ENCODE results near the gene BRPF1. TPM values are rescaled to one million over a fixed set of nuclear protein-coding genes. Genes with fewer than 3 reads are reported as not detected.
A peak's percentile ranks its signal among the peaks of the same experiment; 100 is the strongest.

Gene BRPF1
- total and polyA plus RNA-seq, 8 donors: 5.8 to 10.8 (median 8.4) TPM

- peak in 3 of 4 donors; percentile 1 to 15 (median 14) for ATAC-seq
- no peak for FAIRE-seq
Observed at GRCh38 chr3:9793161-9793781, 61.7 kb downstream of the BRPF1 start.

GRCh38 chr3:9794400-9794799, 62.9 kb downstream of the BRPF1 start:
- 93 to 94% methylated on average over 11 of the region's 11 CpGs for WGBS, 2 donors
- Histone ChIP-seq H3K36me3 (peaks cover 3 to 21% (median 6%) of the 10 kb centered on the region in 3 donors), H3K4me3 (no peak overlapping the region), H3K4me1 (peaks cover 0 to 13% (median 3%) of the 10 kb centered on the region in 3 donors), H3K27ac (no peak overlapping the region), H3K27me3 (no peaks in the 10 kb centered on the region), H3K9me3 (no peaks in the 10 kb centered on the region)
- TF ChIP-seq CTCF (IDR thresholded peaks at IDR 0.05): no peak
- no peak for DNase-seq
- FAIRE-seq: no peak
- intact Hi-C loops (cut with DNase I): no loop called here
- no peak for ATAC-seq

More at GRCh38 chr3:9793161-9793781, 61.7 kb downstream of the BRPF1 start:
- peak overlapping the region; percentile 78 to 94 (median 86) for H3K4me3 ChIP-seq
- peaks cover 0 to 13% (median 3%) of the 10 kb centered on the region in 3 donors for H3K4me1 ChIP-seq
- no peaks in the 10 kb centered on the region for H3K27me3 ChIP-seq
- no peak for DNase-seq
- no peaks in the 10 kb centered on the region for H3K9me3 ChIP-seq
- intact Hi-C loops (cut with DNase I): no loop called here
- WGBS, 2 donors: 0 to 1% methylated on average over 21 to 23 of the region's 23 CpGs
- H3K27ac ChIP-seq: peak overlapping the region; percentile 84 to 90 (median 88)
- H3K36me3 ChIP-seq: peaks cover 0 to 10% (median 0%) of the 10 kb centered on the region in 3 donors
- TF ChIP-seq CTCF (IDR thresholded peaks at IDR 0.05): no peak

- no peak for TF ChIP-seq CTCF (IDR thresholded peaks at IDR 0.05)
- H3K4me1 ChIP-seq: peaks cover 0 to 13% (median 3%) of the 10 kb centered on the region in 3 donors
- no peak for DNase-seq
- H3K4me3 ChIP-seq: no peak overlapping the region
- WGBS, 2 donors: 87 to 91% methylated on average over 5 of the region's 5 CpGs
- no peaks in the 10 kb centered on the region for H3K27me3 ChIP-seq
- no peak for FAIRE-seq
- intact Hi-C loops (cut with DNase I): no loop called here
- H3K27ac ChIP-seq: no peak overlapping the region
- no peak for ATAC-seq
- H3K36me3 ChIP-seq: peaks cover 3 to 29% (median 14%) of the 10 kb centered on the region in 3 donors
- H3K9me3 ChIP-seq: no peaks in the 10 kb centered on the region
Observed at GRCh38 chr3:9795207-9795606, 63.7 kb downstream of the BRPF1 start.

- WGBS, 2 donors: 90 to 92% methylated on average over 12 of the region's 12 CpGs
- Histone ChIP-seq H3K27me3 (no peaks in the 10 kb centered on the region), H3K4me3 (no peak overlapping the region), H3K4me1 (peaks cover 0 to 9% (median 0%) of the 10 kb centered on the region in 3 donors), H3K27ac (no peak overlapping the region), H3K36me3 (peaks cover 3 to 42% (median 26%) of the 10 kb centered on the region in 3 donors), H3K9me3 (no peaks in the 10 kb centered on the region)
- FAIRE-seq: no peak
- ATAC-seq: no peak
- intact Hi-C loops (cut with DNase I): no loop called here
- no peak for DNase-seq
- no peak for TF ChIP-seq CTCF (IDR thresholded peaks at IDR 0.05)
Observed at GRCh38 chr3:9797196-9797945, 65.8 kb downstream of the BRPF1 start.

Other genes starting within 250 kb of the BRPF1 start
- 1 to 10 TPM in 3 of 6 donors, under 1 TPM in 3; 0.35 to 2.8 (median 0.96) TPM for gene LHFPL4, start 177.9 kb upstream of the BRPF1 start, total RNA-seq
- 1 to 10 TPM in 1 of 2 donors, under 1 TPM in 1; 0.99 to 3.9 TPM for gene LHFPL4, start 177.9 kb upstream of the BRPF1 start, polyA plus RNA-seq
- gene MTMR14, start 82.2 kb upstream of the BRPF1 start, total RNA-seq: 10 to 100 TPM; 11.5 to 20.8 (median 13.0) TPM
- 10 to 100 TPM; 14.0 to 20.6 TPM for gene MTMR14, start 82.2 kb upstream of the BRPF1 start, polyA plus RNA-seq
- gene CPNE9, start 27.9 kb upstream of the BRPF1 start, total RNA-seq: under 1 TPM in 3 of 6 donors, not detected in 3; 0.12 to 0.19 (median 0.12) TPM
- under 1 TPM; 0.19 to 0.85 TPM for gene CPNE9, start 27.9 kb upstream of the BRPF1 start, polyA plus RNA-seq
- 10 to 100 TPM in 1 of 6 donors, 1 to 10 TPM in 5; 5.9 to 13.9 (median 7.8) TPM for gene OGG1, start 18.2 kb downstream of the BRPF1 start, total RNA-seq
- 10 to 100 TPM; 11.2 to 12.7 TPM for gene OGG1, start 18.2 kb downstream of the BRPF1 start, polyA plus RNA-seq
- gene CAMK1, start 38.2 kb downstream of the BRPF1 start, total RNA-seq: 10 to 100 TPM in 1 of 6 donors, 1 to 10 TPM in 5; 2.0 to 12.8 (median 4.4) TPM
- gene CAMK1, start 38.2 kb downstream of the BRPF1 start, polyA plus RNA-seq: 10 to 100 TPM; 20.5 to 23.7 TPM
- 10 to 100 TPM; 13.2 to 28.0 (median 18.4) TPM for gene TADA3, start 60.7 kb downstream of the BRPF1 start, total RNA-seq
- 10 to 100 TPM; 22.0 to 29.1 TPM for gene TADA3, start 60.7 kb downstream of the BRPF1 start, polyA plus RNA-seq
- gene ARPC4, start 61.3 kb downstream of the BRPF1 start, total RNA-seq: 10 to 100 TPM; 39.5 to 72.6 (median 53.1) TPM
- gene ARPC4, start 61.3 kb downstream of the BRPF1 start, polyA plus RNA-seq: 10 to 100 TPM; 35.0 to 44.7 TPM
- gene TTLL3, start 78.5 kb downstream of the BRPF1 start, total RNA-seq: 10 to 100 TPM in 5 of 6 donors, 1 to 10 TPM in 1; 9.2 to 30.8 (median 17.5) TPM
- gene TTLL3, start 78.5 kb downstream of the BRPF1 start, polyA plus RNA-seq: 100 to 1,000 TPM in 1 of 2 donors, 10 to 100 TPM in 1; 77.6 to 104 TPM
- gene RPUSD3, start 112.3 kb downstream of the BRPF1 start, total RNA-seq: 10 to 100 TPM; 12.4 to 19.1 (median 14.5) TPM
- gene RPUSD3, start 112.3 kb downstream of the BRPF1 start, polyA plus RNA-seq: 10 to 100 TPM; 20.4 to 20.6 TPM
- gene CIDEC, start 148.5 kb downstream of the BRPF1 start, total RNA-seq: 10 to 100 TPM in 1 of 6 donors, 1 to 10 TPM in 1, under 1 TPM in 3, not detected in 1; 0.16 to 11.5 (median 0.87) TPM
- gene CIDEC, start 148.5 kb downstream of the BRPF1 start, polyA plus RNA-seq: 10 to 100 TPM in 1 of 2 donors, 1 to 10 TPM in 1; 1.1 to 10.9 TPM
- 10 to 100 TPM; 16.3 to 24.5 (median 19.6) TPM for gene JAGN1, start 158.9 kb downstream of the BRPF1 start, total RNA-seq
- 10 to 100 TPM; 25.9 to 27.1 TPM for gene JAGN1, start 158.9 kb downstream of the BRPF1 start, polyA plus RNA-seq
- gene IL17RE, start 171.1 kb downstream of the BRPF1 start, total RNA-seq: 10 to 100 TPM in 3 of 6 donors, 1 to 10 TPM in 3; 6.4 to 14.1 (median 9.4) TPM
- gene IL17RE, start 171.1 kb downstream of the BRPF1 start, polyA plus RNA-seq: 10 to 100 TPM in 1 of 2 donors, 1 to 10 TPM in 1; 8.0 to 15.6 TPM
- 10 to 100 TPM; 11.9 to 19.8 (median 13.2) TPM for gene IL17RC, start 185.4 kb downstream of the BRPF1 start, total RNA-seq
- 10 to 100 TPM; 51.6 to 55.7 TPM for gene IL17RC, start 185.4 kb downstream of the BRPF1 start, polyA plus RNA-seq
- gene CRELD1, start 202.1 kb downstream of the BRPF1 start, total RNA-seq: 10 to 100 TPM; 11.3 to 36.6 (median 13.2) TPM
- 10 to 100 TPM; 34.3 to 45.9 TPM for gene CRELD1, start 202.1 kb downstream of the BRPF1 start, polyA plus RNA-seq
- 1 to 10 TPM; 1.2 to 2.1 (median 1.9) TPM for gene PRRT3, start 220.7 kb downstream of the BRPF1 start, total RNA-seq
- gene PRRT3, start 220.7 kb downstream of the BRPF1 start, polyA plus RNA-seq: 1 to 10 TPM; 2.5 to 5.1 TPM